Pancreas (tissue), 10 donors: Measurements from ENCODE around the gene FOLR2. TPM values are rescaled to one million over a fixed set of nuclear protein-coding genes. Genes with fewer than 3 reads are reported as not detected.

Experiments used
- ATAC-seq, 4 donors: fragments of 200-7000 bp; cut with Tn5 transposase; one replicate each; pipeline versions ENCODE4 v1.8.0 to v1.9.1; 2020; ENCODE audit warnings: mild to moderate bottlenecking in 4 of 4, moderate library complexity in 4 of 4
- DNase-seq, 6 donors: peaks; one replicate each; pipeline ENCODE4 v3.0.0-alpha.2; 2020
- FAIRE-seq: peaks from 2 replicates; lab custom pipeline; 2012; peaks lifted over from hg19 to GRCh38; lab: Jason Lieb, UNC
- H3K27ac ChIP-seq, 4 donors: fragments of 200-600 bp; sonication (generic); 1 replicate in 3 of 4; 2 replicates in 1 of 4; pipeline versions ENCODE4 v1.5.0 to v1.8.0; 2020
- H3K27me3 ChIP-seq, 4 donors: fragments of 200-600 bp; one replicate each; pipeline ENCODE4 v1.8.0; 2021
- H3K36me3 ChIP-seq, 3 donors: fragments of 200-600 bp; sonication (generic) in 1 of 3; one replicate each; pipeline versions ENCODE4 v1.5.0 to v1.8.0; 2020 to 2021
- H3K4me1 ChIP-seq, 3 donors: fragments of 200-600 bp; one replicate each; pipeline ENCODE4 v1.8.0; 2021
- H3K4me3 ChIP-seq, 4 donors: fragments of 200-600 bp; sonication (generic) in 2 of 4; one replicate each; pipeline versions ENCODE4 v1.5.0 to v1.8.0; 2020 to 2021
- H3K9me3 ChIP-seq, 4 donors: fragments of 200-600 bp; one replicate each; pipeline ENCODE4 v1.8.0; 2021
- CTCF ChIP-seq, 4 donors: fragments of 200-600 bp; sonication (generic) in 3 of 4; IDR thresholded peaks; one replicate each; pipeline versions ENCODE4 v1.5.0 to v1.8.0; 2021; ENCODE audit warnings: antibody characterized with exemption in 4 of 4
- WGBS, 2 donors: extraction: QIAGEN DNeasy Blood & Tissue Kit; methylation state at CpG; one replicate each; pipeline ENCODE4 v1.1.7; 2013; 5-methylcytosine and 5-hydroxymethylcytosine counted together
- intact Hi-C, 3 donors: fragments of 100-400 bp; cut with DNase I; formaldehyde crosslinking; loops; one replicate each; pipeline versions ENCODE4 v1.11.1 to v1.14.2; 2022
- polyA plus RNA-seq, 2 donors: library from polyadenylated mRNA; stranded (reverse); fragments of 200-250 nt; gene quantifications; one replicate each; pipeline ENCODE4 v1.2.3, GENCODE V29; 2013
- total RNA-seq, 6 donors: library from RNA; stranded (reverse); fragmentation: NEBNext Ultra II Directional in 4 of 6; extraction: Animal tissue kit (Norgen Biotek cat#: 25700) in 4 of 6; gene quantifications; one replicate each; pipeline versions ENCODE4 v1.2.1 to v1.2.4, GENCODE V29; 2021 to 2023
- donor health status: healthy with polysubstance abuse.
- donor health status: DM: no; HTN: no; CAD: no; lungs with moderate emphysema.
- donor health status: DM: no; HTN: no; CAD: no.
- donor health status: control.
- donor health status: control.
- donor health status: Bipolar disorder and iron deficiency.
- donor health status: DM: yes; HTN: yes; CAD: no.
- donor health status: DM: no; HTN: no; CAD: no.
- donor health status: DM: no; HTN: no; CAD: no.
- donor health status: DM: yes; HTN: yes; CAD: no.

The FOLR2 gene
- total and polyA plus RNA-seq, 8 donors, result 0.51 to 9.2 (median 1.9) TPM

- ATAC-seq (no peak), FAIRE-seq (no peak), DNase-seq (no peak)
- Histone ChIP-seq H3K4me1 (no peaks in the 10 kb centered on the region), H3K9me3 (no peaks in the 10 kb centered on the region), H3K27me3 (no peaks in the 10 kb centered on the region), H3K27ac (no peak overlapping the region), H3K36me3 (no peaks in the 10 kb centered on the region), H3K4me3 (no peak overlapping the region)
- intact Hi-C loops, result no loop called here
- WGBS, 2 donors, result 47 to 64% methylated on average over 3 of the region's 3 CpGs
- TF ChIP-seq CTCF (IDR thresholded peaks at IDR 0.05), result no peak
These were observed 8.3 kb upstream of the FOLR2 start for GRCh38 chr11:72208281-72208680.

GRCh38 chr11:72209101-72209500 lies 7.5 kb upstream of the FOLR2 start:
- Histone ChIP-seq H3K4me3 (no peak overlapping the region), H3K4me1 (no peaks in the 10 kb centered on the region), H3K36me3 (no peaks in the 10 kb centered on the region), H3K9me3 (no peaks in the 10 kb centered on the region), H3K27me3 (no peaks in the 10 kb centered on the region), H3K27ac (no peak overlapping the region)
- no peak for FAIRE-seq
- TF ChIP-seq CTCF (IDR thresholded peaks at IDR 0.05), result no peak
- ATAC-seq, result no peak
- 79 to 82% methylated on average over 4 of the region's 4 CpGs for WGBS, 2 donors
- intact Hi-C loops, result no loop called here
- DNase-seq, result peak in 1 of 6 donors; percentile 1

GRCh38 chr11:72217841-72218240 lies 1.2 kb downstream of the FOLR2 start:
- H3K27ac ChIP-seq, result no peak overlapping the region
- peaks cover 0 to 3% (median 0%) of the 10 kb centered on the region in 3 donors for H3K4me1 ChIP-seq
- FAIRE-seq (no peak), ATAC-seq (peak in 1 of 4 donors; percentile 44), DNase-seq (peak in 1 of 6 donors; percentile 13)
- H3K4me3 ChIP-seq, result no peak overlapping the region
- intact Hi-C loops, result no loop called here
- no peaks in the 10 kb centered on the region for H3K27me3 ChIP-seq
- no peak for TF ChIP-seq CTCF (IDR thresholded peaks at IDR 0.05)
- H3K36me3 ChIP-seq, result no peaks in the 10 kb centered on the region
- WGBS, 2 donors, result 24 to 38% methylated on average over 2 of the region's 2 CpGs
- no peaks in the 10 kb centered on the region for H3K9me3 ChIP-seq

- ATAC-seq, result no peak
- no peak overlapping the region for H3K27ac ChIP-seq
- no peak overlapping the region for H3K4me3 ChIP-seq
- FAIRE-seq, result no peak
- DNase-seq, result peak in 1 of 6 donors; percentile 13
- no peaks in the 10 kb centered on the region for H3K27me3 ChIP-seq
- H3K4me1 ChIP-seq, result peaks cover 0 to 3% (median 0%) of the 10 kb centered on the region in 3 donors
- intact Hi-C loops, result no loop called here
- 71 to 87% methylated on average over 5 of the region's 5 CpGs for WGBS, 2 donors
- TF ChIP-seq CTCF (IDR thresholded peaks at IDR 0.05), result no peak
- no peaks in the 10 kb centered on the region for H3K9me3 ChIP-seq
- no peaks in the 10 kb centered on the region for H3K36me3 ChIP-seq
These were observed 1.7 kb downstream of the FOLR2 start for GRCh38 chr11:72218251-72218745.

DNA sequence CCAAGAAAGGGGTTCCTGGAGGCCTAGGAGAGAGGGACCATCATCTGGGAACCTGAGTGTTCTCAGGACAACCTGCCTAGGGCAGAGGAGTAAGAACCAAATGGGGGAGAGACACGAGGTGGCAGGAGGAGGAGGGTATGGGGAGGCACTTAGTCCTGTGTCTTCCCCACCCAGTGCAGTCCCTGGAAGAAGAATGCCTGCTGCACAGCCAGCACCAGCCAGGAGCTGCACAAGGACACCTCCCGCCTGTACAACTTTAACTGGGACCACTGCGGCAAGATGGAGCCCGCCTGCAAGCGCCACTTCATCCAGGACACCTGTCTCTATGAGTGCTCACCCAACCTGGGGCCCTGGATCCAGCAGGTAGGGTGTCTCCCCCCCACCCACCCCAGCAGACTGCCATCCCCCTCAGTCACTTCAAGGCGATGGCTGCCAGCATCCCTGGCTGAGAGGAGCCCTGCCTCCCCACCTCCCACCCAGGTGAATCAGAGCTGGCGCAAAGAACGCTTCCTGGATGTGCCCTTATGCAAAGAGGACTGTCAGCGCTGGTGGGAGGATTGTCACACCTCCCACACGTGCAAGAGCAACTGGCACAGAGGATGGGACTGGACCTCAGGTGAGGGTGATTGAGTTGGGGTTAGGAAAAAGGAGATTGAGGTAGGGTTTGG lies 4.2 kb downstream of the FOLR2 start:
- no peak overlapping the region for H3K27ac ChIP-seq
- FAIRE-seq (no peak), DNase-seq (peak in 2 of 6 donors; percentile 25 to 39), ATAC-seq (no peak)
- 86 to 91% methylated on average over 8 to 10 of the region's 10 CpGs for WGBS, 2 donors
- no peak for TF ChIP-seq CTCF (IDR thresholded peaks at IDR 0.05)
- intact Hi-C loops, result no loop called here
- no peaks in the 10 kb centered on the region for H3K27me3 ChIP-seq
- H3K4me1 ChIP-seq, result peaks cover 0 to 8% (median 0%) of the 10 kb centered on the region in 3 donors
- no peak overlapping the region for H3K4me3 ChIP-seq
- H3K9me3 ChIP-seq, result no peaks in the 10 kb centered on the region
- H3K36me3 ChIP-seq, result no peaks in the 10 kb centered on the region
